Esophagus muscularis mucosa (tissue), 4 donors: Measurements from ENCODE around the gene KRT39. TPM values are rescaled to one million over a fixed set of nuclear protein-coding genes. Genes with fewer than 3 reads are reported as not detected.

Source experiments
- DNase-seq: peaks from one replicate; pipeline ENCODE4 v3.0.0-alpha.2; 2017; ENCODE audit errors: extremely low spot score
- H3K27ac ChIP-seq, 4 donors: fragments of 200-600 bp; sonication (generic); replicated peaks in 1 of 4; 1 replicate in 3 of 4; 2 replicates in 1 of 4; pipeline ENCODE4 v1.5.1; 2016 to 2019; ENCODE audit warnings: mild to moderate bottlenecking in 1 of 4
- H3K27me3 ChIP-seq, 4 donors: fragments of 200-600 bp; sonication (generic); one replicate each; pipeline versions ENCODE4 v1.5.1 to v1.6.0; 2016 to 2019
- H3K36me3 ChIP-seq, 4 donors: fragments of 200-600 bp; sonication (generic); one replicate each; pipeline ENCODE4 v1.5.1; 2016 to 2019
- H3K4me1 ChIP-seq, 4 donors: fragments of 200-600 bp; sonication (generic); one replicate each; pipeline ENCODE4 v1.5.1; 2016 to 2019
- H3K4me3 ChIP-seq, 4 donors: fragments of 200-600 bp; sonication (generic); 1 replicate in 2 of 4; 2 replicates in 2 of 4; pipeline ENCODE4 v1.5.1; 2016 to 2019; ENCODE audit warnings: mild to moderate bottlenecking in 4 of 4, moderate library complexity in 1 of 4
- H3K9me3 ChIP-seq, 4 donors: fragments of 200-600 bp; sonication (generic); 1 replicate in 3 of 4; 2 replicates in 1 of 4; pipeline ENCODE4 v1.5.1; 2016 to 2019
- CTCF ChIP-seq, 3 experiments: fragments of 200-600 bp in 2 of 3; fragments of 450-650 bp in 1 of 3; sonication (generic) in 2 of 3; IDR thresholded peaks; one replicate each; pipeline ENCODE4 v1.5.1; 2017 to 2019; ENCODE audit warnings: antibody characterized with exemption in 3 of 3, mild to moderate bottlenecking in 2 of 3, moderate library complexity in 1 of 3
- EP300 ChIP-seq: sonication (generic); formaldehyde crosslinking; IDR thresholded peaks from one replicate; pipeline ENCODE4 v1.6.1; 2017; ENCODE audit warnings: antibody characterized with exemption
- POLR2A ChIP-seq: fragments of 450-650 bp; IDR thresholded peaks from one replicate; pipeline ENCODE4 v1.6.1; 2017; ENCODE audit warnings: antibody characterized with exemption, moderate library complexity, mild to moderate bottlenecking, low read depth
- POLR2AphosphoS5 ChIP-seq, 2 donors: sonication (generic); formaldehyde crosslinking; IDR thresholded peaks; one replicate each; pipeline ENCODE4 v1.6.1; 2017; ENCODE audit warnings: antibody characterized with exemption in 2 of 2
- WGBS: methylation state at CpG from one replicate; pipeline ENCODE4 v1.1.5; 2018; 5-methylcytosine and 5-hydroxymethylcytosine counted together
- intact Hi-C: fragments of 100-400 bp; cut with DNase I; formaldehyde crosslinking; loops from one replicate; pipeline ENCODE4 v1.15.1; 2023
- total RNA-seq, 4 donors: library from RNA; depleted of rRNA; stranded (reverse); fragments of >200 nt; gene quantifications; one replicate each; pipeline versions ENCODE4 v1.1.0 to v1.2.1, GENCODE V29; 2016

KRT39 gene
- total RNA-seq, 4 donors from 2014 or later = not detected

- Histone ChIP-seq H3K4me3 (no peak overlapping the region), H3K27me3 (peaks cover 0 to 12% (median 0%) of the 10 kb centered on the region in 4 donors), H3K27ac (no peak overlapping the region), H3K9me3 (no peaks in the 10 kb centered on the region), H3K4me1 (peaks cover 6 to 10% (median 8%) of the 10 kb centered on the region in 4 donors), H3K36me3 (no peaks in the 10 kb centered on the region)
- WGBS = 85% methylated on average over 3 of the region's 3 CpGs
- intact Hi-C loops = no loop called here
- TF ChIP-seq POLR2AphosphoS5 (IDR thresholded peaks at IDR 0.05) = no peak
- no peak for TF ChIP-seq EP300
- no peak for TF ChIP-seq POLR2A
- no peak for TF ChIP-seq CTCF (IDR thresholded peaks at IDR 0.05)
- DNase-seq = no peak
These were observed 13.4 kb upstream of the KRT39 start for GRCh38 chr17:40980117-40980516.

- no peak overlapping the region for H3K4me3 ChIP-seq
- DNase-seq = no peak
- 84% methylated on average over 11 of the region's 13 CpGs for WGBS
- no peaks in the 10 kb centered on the region for H3K36me3 ChIP-seq
- intact Hi-C loops = no loop called here
- H3K27me3 ChIP-seq = peaks cover 0 to 12% (median 0%) of the 10 kb centered on the region in 4 donors
- peaks cover 6 to 10% (median 8%) of the 10 kb centered on the region in 4 donors for H3K4me1 ChIP-seq
- H3K9me3 ChIP-seq = no peaks in the 10 kb centered on the region
- H3K27ac ChIP-seq = no peak overlapping the region
- no peak for TF ChIP-seq POLR2AphosphoS5 (IDR thresholded peaks at IDR 0.05)
- TF ChIP-seq EP300 = no peak
- TF ChIP-seq POLR2A = no peak
- no peak for TF ChIP-seq CTCF (IDR thresholded peaks at IDR 0.05)
These were observed 11.9 kb upstream of the KRT39 start for GRCh38 chr17:40978575-40979151.

GRCh38 chr17:40975516-40975915 is 8.8 kb upstream of the KRT39 start:
- TF ChIP-seq POLR2A (no peak), POLR2AphosphoS5 (IDR thresholded peaks at IDR 0.05) (no peak), EP300 (no peak), CTCF (IDR thresholded peaks at IDR 0.05) (no peak)

GRCh38 chr17:40974366-40974765 is 7.6 kb upstream of the KRT39 start:
- intact Hi-C loops = no loop called here
- TF ChIP-seq EP300 (no peak), POLR2A (no peak), POLR2AphosphoS5 (IDR thresholded peaks at IDR 0.05) (no peak), CTCF (IDR thresholded peaks at IDR 0.05) (no peak)
- H3K4me3 ChIP-seq = no peak overlapping the region
- WGBS = 88% methylated on average over 3 of the region's 3 CpGs
- DNase-seq = no peak
- H3K36me3 ChIP-seq = no peaks in the 10 kb centered on the region
- H3K27ac ChIP-seq = no peak overlapping the region
- peaks cover 0 to 4% (median 0%) of the 10 kb centered on the region in 4 donors for H3K9me3 ChIP-seq
- peaks cover 0 to 12% (median 0%) of the 10 kb centered on the region in 4 donors for H3K27me3 ChIP-seq
- H3K4me1 ChIP-seq = no peaks in the 10 kb centered on the region

More at GRCh38 chr17:40975516-40975915, 8.8 kb upstream of the KRT39 start:
- H3K27ac ChIP-seq = no peak overlapping the region
- H3K4me1 ChIP-seq = peaks cover 2 to 5% (median 3%) of the 10 kb centered on the region in 4 donors
- H3K27me3 ChIP-seq = peaks cover 0 to 12% (median 0%) of the 10 kb centered on the region in 4 donors
- no peak overlapping the region for H3K4me3 ChIP-seq
- DNase-seq = no peak
- H3K9me3 ChIP-seq = peaks cover 0 to 4% (median 0%) of the 10 kb centered on the region in 4 donors
- intact Hi-C loops = no loop called here
- H3K36me3 ChIP-seq = no peaks in the 10 kb centered on the region

- TF ChIP-seq POLR2A (no peak), EP300 (no peak), POLR2AphosphoS5 (IDR thresholded peaks at IDR 0.05) (no peak), CTCF (IDR thresholded peaks at IDR 0.05) (no peak)
- H3K27me3 ChIP-seq = no peaks in the 10 kb centered on the region
- 80% methylated on average over 1 of the region's 1 CpG for WGBS
- H3K4me3 ChIP-seq = no peak overlapping the region
- H3K36me3 ChIP-seq = no peaks in the 10 kb centered on the region
- DNase-seq = no peak
- intact Hi-C loops = no loop called here
- no peaks in the 10 kb centered on the region for H3K4me1 ChIP-seq
- H3K27ac ChIP-seq = no peak overlapping the region
- H3K9me3 ChIP-seq = peaks cover 0 to 4% (median 0%) of the 10 kb centered on the region in 4 donors
These were observed 834 bp upstream of the KRT39 start for GRCh38 chr17:40967582-40967981.
